GM21526 (cell line): ENCODE results near the gene NOD2.

Experiments used
- ATAC-seq: cut with Tn5 transposase; IDR thresholded peaks from one replicate; pipeline ENCODE4 v1.9.1; 2021; ENCODE audit warnings: moderate library complexity; ENCODE audit not compliant: unreplicated experiment, low FRiP score

The NOD2 gene

GRCh38 chr16:50778284-50779163 is 85.1 kb downstream of the NOD2 start:
- ATAC-seq, result no peak

- no peak for ATAC-seq
These were observed 87.6 kb downstream of the NOD2 start for GRCh38 chr16:50781043-50781442.

DNA sequence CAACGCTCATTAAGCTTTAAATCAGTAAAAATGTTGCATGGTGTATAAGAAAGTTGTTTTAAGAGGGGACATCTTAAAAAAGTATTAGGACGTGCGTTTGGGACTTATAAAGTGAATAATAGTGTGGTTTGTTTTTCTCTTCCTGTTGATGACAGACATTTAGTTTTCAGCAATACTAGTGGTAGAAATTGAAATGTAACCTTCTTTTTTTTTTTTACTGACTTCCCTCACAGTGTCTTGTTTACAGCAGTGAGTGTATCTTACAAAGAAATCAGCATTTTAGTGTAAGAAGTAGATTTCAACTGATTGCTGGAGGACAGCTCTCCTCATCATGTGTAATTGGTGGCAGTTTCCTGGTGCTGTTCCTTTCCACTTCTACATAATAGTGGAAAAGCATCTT is 88.1 kb downstream of the NOD2 start:
- no peak for ATAC-seq
